Prostate gland (tissue), 2 donors: ENCODE results near the gene F12. TPM values are rescaled to one million over a fixed set of nuclear protein-coding genes. Genes with fewer than 3 reads are reported as not detected.
"Not testable (repeated sequence)": the region's sequence is repeated elsewhere in the genome, so short reads cannot be mapped to it uniquely, and the experiment has no call there.

ENCODE experiments used
- DNase-seq: peaks from one replicate; pipeline ENCODE4 v3.0.0-alpha.2; 2019; ENCODE audit warnings: low spot score
- H3K27ac ChIP-seq, 2 donors: fragments of 200-600 bp; sonication (generic); 2 replicates each; pipeline ENCODE4 v1.5.1; 2017 to 2019
- H3K27me3 ChIP-seq: fragments of 200-600 bp; sonication (generic); replicated peaks from 2 replicates; pipeline ENCODE4 v1.5.1; 2019; ENCODE audit not compliant: insufficient read depth
- H3K36me3 ChIP-seq, 2 donors: fragments of 200-600 bp; sonication (generic); 1 replicate in 1 of 2; 2 replicates in 1 of 2; pipeline versions ENCODE4 v1.5.1 to v1.8.1; 2017 to 2019
- H3K4me1 ChIP-seq: fragments of 200-600 bp; sonication (generic); replicated peaks from 2 replicates; pipeline ENCODE4 v1.5.1; 2019
- H3K4me3 ChIP-seq, 2 donors: fragments of 200-600 bp; sonication (generic); 2 replicates each; pipeline ENCODE4 v1.5.1; 2017 to 2019
- H3K9me3 ChIP-seq: fragments of 200-600 bp; sonication (generic); 2 replicates; pipeline ENCODE4 v1.5.1; 2017
- POLR2A ChIP-seq: fragments of 450-650 bp; IDR thresholded peaks from one replicate; pipeline ENCODE4 v1.6.1; 2016; ENCODE audit warnings: antibody characterized with exemption, mild to moderate bottlenecking
- POLR2AphosphoS5 ChIP-seq: sonication (generic); formaldehyde crosslinking; IDR thresholded peaks from one replicate; pipeline ENCODE4 v1.6.1; 2017; ENCODE audit warnings: antibody characterized with exemption
- WGBS: methylation state at CpG from one replicate; pipeline ENCODE4 v1.1.5; 2018; 5-methylcytosine and 5-hydroxymethylcytosine counted together
- intact Hi-C: fragments of 100-400 bp; cut with DNase I; formaldehyde crosslinking; loops from one replicate; pipeline ENCODE4 v1.14.2; 2022
- total RNA-seq, 2 donors: library from RNA; depleted of rRNA; stranded (reverse); fragments of >200 nt; gene quantifications; one replicate each; pipeline ENCODE4 v1.1.0, GENCODE V29; 2016
- TF ChIP-seq, protein P1 (sequence below), 4 experiments: fragments of 200-600 bp in 2 of 4; fragments of 450-650 bp in 2 of 4; sonication (generic) in 2 of 4; IDR thresholded peaks; 1 replicate in 3 of 4; 2 replicates in 1 of 4; pipeline ENCODE4 v1.5.1; 2016 to 2019; ENCODE audit warnings: antibody characterized with exemption in 4 of 4, mild to moderate bottlenecking in 2 of 4, moderate library complexity in 2 of 4

Gene F12
- total RNA-seq, 2 donors from 2014 or later, result 0.74 to 2.6 TPM

- Histone ChIP-seq H3K27ac (no peak overlapping the region), H3K9me3 (no peaks in the 10 kb centered on the region), H3K4me3 (no peak overlapping the region), H3K36me3 (no peaks in the 10 kb centered on the region), H3K27me3 (no peaks in the 10 kb centered on the region), H3K4me1 (peaks cover 3% of the 10 kb centered on the region)
- intact Hi-C loops, result no loop called here
- TF ChIP-seq POLR2A, result no peak
- TF ChIP-seq, protein P1, sequence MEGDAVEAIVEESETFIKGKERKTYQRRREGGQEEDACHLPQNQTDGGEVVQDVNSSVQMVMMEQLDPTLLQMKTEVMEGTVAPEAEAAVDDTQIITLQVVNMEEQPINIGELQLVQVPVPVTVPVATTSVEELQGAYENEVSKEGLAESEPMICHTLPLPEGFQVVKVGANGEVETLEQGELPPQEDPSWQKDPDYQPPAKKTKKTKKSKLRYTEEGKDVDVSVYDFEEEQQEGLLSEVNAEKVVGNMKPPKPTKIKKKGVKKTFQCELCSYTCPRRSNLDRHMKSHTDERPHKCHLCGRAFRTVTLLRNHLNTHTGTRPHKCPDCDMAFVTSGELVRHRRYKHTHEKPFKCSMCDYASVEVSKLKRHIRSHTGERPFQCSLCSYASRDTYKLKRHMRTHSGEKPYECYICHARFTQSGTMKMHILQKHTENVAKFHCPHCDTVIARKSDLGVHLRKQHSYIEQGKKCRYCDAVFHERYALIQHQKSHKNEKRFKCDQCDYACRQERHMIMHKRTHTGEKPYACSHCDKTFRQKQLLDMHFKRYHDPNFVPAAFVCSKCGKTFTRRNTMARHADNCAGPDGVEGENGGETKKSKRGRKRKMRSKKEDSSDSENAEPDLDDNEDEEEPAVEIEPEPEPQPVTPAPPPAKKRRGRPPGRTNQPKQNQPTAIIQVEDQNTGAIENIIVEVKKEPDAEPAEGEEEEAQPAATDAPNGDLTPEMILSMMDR (IDR thresholded peaks at IDR 0.05), result no peak
- TF ChIP-seq POLR2AphosphoS5, result no peak
- DNase-seq, result no peak
- 91% methylated on average over 2 of the region's 2 CpGs for WGBS
Observed at GRCh38 chr5:177423671-177424070, 14.3 kb upstream of the F12 start.

GRCh38 chr5:177421062-177421798 is 11.9 kb upstream of the F12 start:
- WGBS, result 81% methylated on average over 6 of the region's 6 CpGs
- Histone ChIP-seq H3K36me3 (no peaks in the 10 kb centered on the region), H3K4me1 (no peaks in the 10 kb centered on the region), H3K27ac (no peak overlapping the region), H3K4me3 (no peak overlapping the region), H3K27me3 (no peaks in the 10 kb centered on the region), H3K9me3 (no peaks in the 10 kb centered on the region)
- DNase-seq, result no peak
- TF ChIP-seq POLR2A (no peak), POLR2AphosphoS5 (no peak)
- TF ChIP-seq, protein P1 (IDR thresholded peaks at IDR 0.05), result no peak
- intact Hi-C loops, result no loop called here

DNA sequence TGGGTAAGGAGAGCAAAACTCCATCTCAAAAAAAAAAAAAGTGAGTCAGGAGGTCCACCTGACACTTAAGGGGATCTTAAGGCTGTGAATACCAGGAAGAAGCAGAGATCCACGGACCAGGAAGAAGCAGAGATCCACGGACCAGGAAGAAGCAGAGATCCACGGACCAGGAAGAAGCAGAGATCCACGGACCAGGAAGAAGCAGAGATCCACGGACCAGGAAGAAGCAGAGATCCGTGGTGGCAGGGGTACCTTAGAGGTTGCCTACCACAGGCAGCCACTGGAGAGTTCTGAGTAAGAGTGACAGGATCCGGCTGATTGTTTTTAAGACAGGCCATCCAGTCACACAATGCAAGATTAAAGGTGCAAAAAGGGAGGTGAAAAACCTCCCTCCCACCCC is 11.1 kb upstream of the F12 start:
- H3K4me3 ChIP-seq, H3K36me3 ChIP-seq, DNase-seq, H3K4me1 ChIP-seq, intact Hi-C loops, H3K27ac ChIP-seq, H3K27me3 ChIP-seq, H3K9me3 ChIP-seq: not testable (repeated sequence)
- WGBS, result 75% methylated on average over 7 of the region's 7 CpGs

GRCh38 chr5:177419046-177419445 is 9.7 kb upstream of the F12 start:
- 71% methylated on average over 3 of the region's 3 CpGs for WGBS
- no peak for DNase-seq
- intact Hi-C loops, result no loop called here

DNA sequence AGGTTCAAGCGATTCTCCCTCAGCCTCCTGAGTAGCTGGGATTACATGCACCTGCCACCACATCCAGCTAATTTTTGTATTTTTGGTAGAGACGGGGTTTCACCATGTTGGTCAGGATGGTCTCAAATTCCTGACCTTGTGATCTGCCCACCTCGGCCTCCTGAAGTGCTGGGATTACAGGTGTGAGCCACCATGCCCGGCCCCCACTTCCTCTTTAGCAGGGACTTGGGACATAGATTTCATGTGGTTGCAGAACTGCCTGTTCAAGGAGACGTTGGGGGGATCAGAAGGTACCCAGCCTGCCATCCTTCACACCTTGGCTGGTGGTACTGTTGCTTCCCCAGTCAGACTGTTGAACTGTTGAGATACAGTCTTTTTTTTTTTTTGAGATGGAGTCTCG is 7.7 kb upstream of the F12 start:
- H3K4me3 ChIP-seq, H3K9me3 ChIP-seq, intact Hi-C loops, H3K4me1 ChIP-seq, H3K36me3 ChIP-seq, H3K27me3 ChIP-seq, H3K27ac ChIP-seq, DNase-seq: not testable (repeated sequence)
- WGBS, result 85% methylated on average over 6 of the region's 6 CpGs

More at GRCh38 chr5:177419046-177419445, 9.7 kb upstream of the F12 start:
- Histone ChIP-seq H3K36me3 (no peaks in the 10 kb centered on the region), H3K4me1 (no peaks in the 10 kb centered on the region), H3K27me3 (no peaks in the 10 kb centered on the region), H3K4me3 (no peak overlapping the region), H3K9me3 (no peaks in the 10 kb centered on the region), H3K27ac (no peak overlapping the region)
- TF ChIP-seq, protein P1 (IDR thresholded peaks at IDR 0.05), result no peak
- TF ChIP-seq POLR2A, result no peak

DNA sequence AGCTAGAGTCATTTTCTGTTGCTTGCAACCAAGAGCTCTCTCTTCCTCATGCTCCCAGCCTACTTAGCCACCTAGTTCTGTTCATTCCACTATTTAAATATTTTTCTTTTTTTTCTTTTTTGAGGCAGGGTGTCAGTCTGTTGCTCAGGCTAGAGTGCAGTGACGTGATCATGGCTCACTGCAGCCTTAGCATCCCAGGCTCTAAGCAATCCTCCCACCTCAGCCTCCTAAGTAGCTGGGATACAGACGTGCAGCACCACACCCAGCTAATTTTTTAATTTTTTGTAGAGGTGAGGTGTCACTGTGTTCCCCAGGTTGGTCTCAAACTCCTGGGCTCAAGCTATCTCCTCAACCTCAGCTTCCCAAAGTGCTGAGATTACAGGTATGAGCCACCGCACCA is 5.1 kb upstream of the F12 start:
- H3K4me1 ChIP-seq, result no peaks in the 10 kb centered on the region
- WGBS, result 78% methylated on average over 3 of the region's 3 CpGs
- TF ChIP-seq POLR2A (no peak), POLR2AphosphoS5 (no peak)
- TF ChIP-seq, protein P1 (IDR thresholded peaks at IDR 0.05), result no peak
- DNase-seq, result no peak
- no peak overlapping the region for H3K4me3 ChIP-seq
- no peaks in the 10 kb centered on the region for H3K9me3 ChIP-seq
- intact Hi-C loops, result no loop called here
- no peak overlapping the region for H3K27ac ChIP-seq
- no peaks in the 10 kb centered on the region for H3K36me3 ChIP-seq
- H3K27me3 ChIP-seq, result no peaks in the 10 kb centered on the region
